NCI-H2107 treated with DMSO at 0.1 percent for 48 hours (cell line): ENCODE measurements around the gene MAP3K14.

Experiments
- DNase-seq: peaks from one replicate; lab custom pipeline; 2025; ENCODE audit not compliant: unreplicated experiment; lab: John Stamatoyannopoulos, UW

The MAP3K14 gene

GRCh38 chr17:45317111-45317928 lies 500 bp upstream of the MAP3K14 start:
- peak; percentile 98 for DNase-seq

- DNase-seq = no peak
Observed at GRCh38 chr17:45315648-45316433, 979 bp downstream of the MAP3K14 start.

GRCh38 chr17:45314741-45315647 lies 1.8 kb downstream of the MAP3K14 start:
- no peak for DNase-seq

GRCh38 chr17:45313996-45314740 lies 2.7 kb downstream of the MAP3K14 start:
- no peak for DNase-seq

GRCh38 chr17:45313421-45313771 lies 3.4 kb downstream of the MAP3K14 start:
- no peak for DNase-seq

- no peak for DNase-seq
Observed at GRCh38 chr17:45312477-45313420, 4.1 kb downstream of the MAP3K14 start.

- DNase-seq = no peak
Observed at GRCh38 chr17:45311760-45312476, 4.9 kb downstream of the MAP3K14 start.

GRCh38 chr17:45311401-45311759 lies 5.4 kb downstream of the MAP3K14 start:
- no peak for DNase-seq

GRCh38 chr17:45310380-45311324 lies 6.2 kb downstream of the MAP3K14 start:
- DNase-seq = peak; percentile 69

GRCh38 chr17:45309400-45309799 lies 7.4 kb downstream of the MAP3K14 start:
- DNase-seq = no peak

- no peak for DNase-seq
Observed at GRCh38 chr17:45308840-45309239, 8.0 kb downstream of the MAP3K14 start.

- no peak for DNase-seq
Observed at GRCh38 chr17:45308016-45308365, 8.8 kb downstream of the MAP3K14 start.

- no peak for DNase-seq
Observed at GRCh38 chr17:45307290-45308015, 9.4 kb downstream of the MAP3K14 start.

- DNase-seq = no peak
Observed at GRCh38 chr17:45306623-45307022, 10.2 kb downstream of the MAP3K14 start.

- no peak for DNase-seq
Observed at GRCh38 chr17:45306094-45306493, 10.7 kb downstream of the MAP3K14 start.

GRCh38 chr17:45305530-45306087 lies 11.2 kb downstream of the MAP3K14 start:
- DNase-seq = no peak

GRCh38 chr17:45302649-45303173 lies 14.1 kb downstream of the MAP3K14 start:
- DNase-seq = no peak
